GM19468 (cell line): ENCODE results near the gene SPTLC2.

ENCODE experiments used
- ATAC-seq: cut with Tn5 transposase; IDR thresholded peaks from one replicate; pipeline ENCODE4 v1.9.1; 2021; ENCODE audit warnings: mild to moderate bottlenecking, moderate library complexity, moderate number of reproducible peaks; ENCODE audit not compliant: unreplicated experiment; ENCODE audit errors: extremely low read depth

SPTLC2 gene

GRCh38 chr14:77478029-77478428 is 138.4 kb downstream of the SPTLC2 start:
- ATAC-seq = no peak

DNA sequence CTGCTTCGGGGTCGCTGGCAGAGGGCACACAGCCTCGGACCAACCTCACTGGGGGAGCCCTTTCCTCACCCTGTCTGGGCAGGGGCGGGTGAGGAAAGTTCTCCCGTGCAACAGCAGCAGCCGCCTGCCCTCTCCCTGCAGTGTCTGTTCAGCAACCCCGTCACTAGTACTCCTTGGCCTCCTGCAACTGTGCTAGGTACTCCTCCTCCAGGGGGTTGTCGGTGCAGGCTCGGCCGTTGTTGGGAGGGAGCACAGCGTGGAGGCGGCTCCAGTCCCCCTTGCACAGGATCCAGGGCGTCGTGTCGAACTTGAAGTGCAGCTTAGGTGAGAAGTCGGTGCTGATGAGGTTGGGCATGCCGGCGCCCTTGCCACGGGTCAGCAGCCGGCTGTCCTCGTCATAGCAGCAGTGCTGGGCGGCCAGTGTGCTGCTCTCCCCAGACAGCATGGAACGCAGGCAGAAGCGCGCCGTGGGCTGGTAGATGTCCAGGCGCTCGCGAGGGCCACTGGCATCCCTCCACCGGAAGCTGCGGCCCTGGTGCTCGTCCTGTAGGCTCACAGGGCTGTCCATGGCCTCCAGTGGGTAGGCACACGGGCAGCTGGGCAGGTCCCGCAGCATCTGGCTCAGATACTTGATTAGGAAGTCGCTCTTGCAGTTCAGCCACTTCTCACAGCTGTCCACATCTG is 140.9 kb downstream of the SPTLC2 start:
- ATAC-seq = no peak

- ATAC-seq = no peak
Measured at GRCh38 chr14:77474479-77475177, 141.8 kb downstream of the SPTLC2 start.

- no peak for ATAC-seq
Measured at GRCh38 chr14:77473921-77474320, 142.5 kb downstream of the SPTLC2 start.

DNA sequence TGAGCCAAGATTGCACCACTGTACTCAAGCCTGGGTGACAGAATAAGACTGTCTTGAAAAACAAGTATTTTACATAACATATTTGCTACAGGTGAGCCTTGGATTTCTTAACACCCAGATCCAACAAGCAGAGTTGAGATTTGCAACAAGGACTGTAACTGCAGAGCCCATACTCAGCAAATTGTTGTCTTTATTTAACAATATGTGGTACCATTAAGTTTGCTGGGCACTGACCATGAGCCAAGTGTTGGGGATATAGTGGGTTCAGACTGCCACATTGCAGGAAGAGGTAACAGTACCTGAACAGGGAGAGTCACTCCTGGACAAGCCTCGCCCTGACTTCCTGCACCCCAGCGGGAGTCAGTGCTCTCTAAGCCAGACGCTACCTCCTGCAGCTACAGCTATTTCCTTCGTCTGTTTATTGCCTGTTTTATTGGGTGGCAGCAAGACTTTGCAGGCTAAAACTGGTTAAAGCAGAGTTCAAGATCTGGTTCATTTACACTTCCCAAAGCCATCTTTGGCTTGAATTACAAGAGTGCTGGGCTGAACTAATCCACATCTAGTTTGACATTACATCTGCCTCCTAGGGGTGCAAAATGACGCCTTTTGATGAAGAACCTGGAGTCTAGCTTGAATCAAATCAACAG is 146.1 kb downstream of the SPTLC2 start:
- ATAC-seq = no peak

GRCh38 chr14:77469539-77469938 is 146.9 kb downstream of the SPTLC2 start:
- ATAC-seq = no peak

- ATAC-seq = no peak
Measured at GRCh38 chr14:77469067-77469505, 147.4 kb downstream of the SPTLC2 start.

- no peak for ATAC-seq
Measured at GRCh38 chr14:77467801-77468200, 148.6 kb downstream of the SPTLC2 start.

DNA sequence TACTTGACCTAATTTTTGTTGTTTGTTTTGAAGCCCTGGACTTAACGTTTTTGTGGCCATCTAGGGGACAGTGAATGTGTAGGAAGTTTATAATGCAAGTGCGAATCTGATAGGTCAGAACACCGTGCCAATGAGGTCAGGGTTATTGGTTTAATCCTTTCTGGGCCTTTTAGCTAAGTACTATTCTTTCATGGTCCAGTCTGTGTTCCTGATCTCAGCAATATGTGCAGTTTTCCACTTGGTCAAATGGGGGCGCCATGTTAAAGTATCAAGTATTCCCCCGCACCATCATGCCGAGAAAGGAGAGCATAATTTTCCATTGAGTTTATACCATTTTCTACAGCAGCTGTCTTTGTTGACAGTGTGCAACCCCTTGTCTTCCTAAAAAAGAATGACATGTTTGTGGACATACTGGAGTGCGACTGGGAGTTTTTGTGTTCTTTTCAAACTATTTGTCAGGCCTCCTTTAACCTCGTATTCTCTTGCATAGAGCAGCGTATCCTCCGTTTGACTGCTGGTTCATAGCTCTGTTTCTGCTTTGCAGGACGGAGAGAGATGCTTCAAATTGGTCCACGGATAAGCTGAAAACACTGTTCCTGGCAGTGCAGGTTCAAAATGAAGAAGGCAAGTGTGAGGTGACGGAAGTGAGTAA is 157.2 kb downstream of the SPTLC2 start:
- no peak for ATAC-seq

- no peak for ATAC-seq
Measured at GRCh38 chr14:77458249-77458950, 158.0 kb downstream of the SPTLC2 start.

GRCh38 chr14:77457522-77458248 is 158.8 kb downstream of the SPTLC2 start, which contains the start of the genes AHSA1 and VIPAS39:
TSS of gene AHSA1 (plus strand) at chr14:77458093. CDS start at chr14:77458190, 97 bp downstream.
TSS of gene VIPAS39 (minus strand) at chr14:77457601. CDS start at chr14:77454102, 3,499 bp downstream.
- ATAC-seq = peak; percentile 95

GRCh38 chr14:77457115-77457521 is 159.3 kb downstream of the SPTLC2 start:
- no peak for ATAC-seq
